ENCODE results near the gene DRG1. TPM values are rescaled to one million over a fixed set of nuclear protein-coding genes. Genes with fewer than 3 reads are reported as not detected.
"Not testable (repeated sequence)": the region's sequence is repeated elsewhere in the genome, so short reads cannot be mapped to it uniquely, and the experiment has no call there.

DRG1 gene
- total RNA-seq, 1 donor from 2014 or later = 50.9 TPM

DNA sequence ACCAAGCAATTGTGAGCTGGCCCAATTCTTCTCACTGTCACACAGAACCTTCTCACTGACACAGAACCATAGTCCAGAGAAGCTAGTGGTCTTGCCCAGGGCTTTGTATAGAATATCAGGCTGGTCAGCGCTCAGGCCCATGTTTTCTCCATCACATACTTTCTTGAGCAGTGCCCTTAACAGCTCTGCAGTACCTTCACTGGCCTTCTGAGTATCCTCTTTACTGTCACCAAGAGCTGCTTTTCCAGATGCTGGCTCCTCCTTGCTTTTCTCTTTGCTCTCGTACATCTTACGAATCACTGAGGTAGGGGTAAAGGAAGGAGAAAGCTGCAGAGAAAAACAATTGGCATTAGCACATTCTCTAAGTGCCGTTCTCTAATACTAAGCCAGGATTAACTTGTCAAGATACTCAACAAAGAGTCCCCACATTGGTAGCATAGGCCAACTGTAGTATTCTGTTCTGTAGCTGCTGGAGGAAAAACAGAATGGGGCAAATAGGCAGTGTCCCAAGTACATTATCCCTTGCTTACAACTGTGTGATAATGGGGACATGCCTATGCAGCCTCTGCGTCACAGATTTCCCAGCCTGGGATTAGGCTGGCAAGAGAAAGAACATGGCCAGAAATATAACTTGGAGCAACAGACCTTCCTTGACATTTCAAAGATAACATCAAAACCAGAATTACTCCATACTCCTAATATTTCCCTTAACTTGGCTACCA lies 43.5 kb downstream of the DRG1 start:
- no peak for DNase-seq (ENCODE audit: low spot score)

DNA sequence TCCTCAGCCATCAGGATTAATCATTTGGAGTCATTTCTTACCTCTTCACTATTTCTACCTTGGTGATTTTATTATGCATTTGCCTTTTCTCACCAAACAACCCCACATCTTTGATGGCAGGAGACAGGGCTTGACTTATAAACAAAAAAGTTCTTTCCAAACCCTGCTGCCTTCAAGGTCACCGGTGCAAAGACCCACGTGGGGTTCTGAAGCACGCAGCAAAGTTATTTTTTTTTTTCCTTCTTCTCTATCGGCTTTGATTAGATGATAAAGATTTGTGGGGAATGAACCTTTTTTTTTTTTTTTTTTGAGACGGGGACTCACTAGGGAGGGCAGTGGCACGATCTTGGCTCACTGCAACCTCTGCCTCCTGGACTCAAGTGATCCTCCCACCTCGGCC lies 44.1 kb downstream of the DRG1 start:
- DNase-seq (ENCODE audit: low spot score) = no peak

DNA sequence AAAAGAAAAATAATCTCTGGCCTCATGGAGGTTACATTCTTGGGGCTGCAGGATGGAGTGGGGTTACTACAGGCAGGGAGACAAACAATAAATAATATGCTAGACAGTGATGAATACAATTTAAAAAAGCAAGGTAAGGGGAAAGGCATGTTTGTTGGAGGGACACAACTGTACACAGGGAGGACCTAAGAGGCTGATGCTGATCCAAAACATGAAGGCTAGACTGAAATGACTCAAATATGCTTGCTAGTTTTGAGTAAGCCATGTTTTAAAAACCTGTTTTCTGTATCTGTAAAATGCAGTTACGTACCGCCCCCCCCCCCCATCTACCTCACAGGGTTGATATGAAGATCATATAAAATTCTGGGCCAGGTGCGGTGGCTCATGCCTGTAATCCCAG lies 46.2 kb downstream of the DRG1 start:
- no peak for DNase-seq (ENCODE audit: low spot score)

- DNase-seq (ENCODE audit: low spot score) = no peak
Measured at GRCh38 chr22:31446208-31446607, 46.8 kb downstream of the DRG1 start.

GRCh38 chr22:31446767-31447166 lies 47.4 kb downstream of the DRG1 start:
- DNase-seq (ENCODE audit: low spot score) = no peak

DNA sequence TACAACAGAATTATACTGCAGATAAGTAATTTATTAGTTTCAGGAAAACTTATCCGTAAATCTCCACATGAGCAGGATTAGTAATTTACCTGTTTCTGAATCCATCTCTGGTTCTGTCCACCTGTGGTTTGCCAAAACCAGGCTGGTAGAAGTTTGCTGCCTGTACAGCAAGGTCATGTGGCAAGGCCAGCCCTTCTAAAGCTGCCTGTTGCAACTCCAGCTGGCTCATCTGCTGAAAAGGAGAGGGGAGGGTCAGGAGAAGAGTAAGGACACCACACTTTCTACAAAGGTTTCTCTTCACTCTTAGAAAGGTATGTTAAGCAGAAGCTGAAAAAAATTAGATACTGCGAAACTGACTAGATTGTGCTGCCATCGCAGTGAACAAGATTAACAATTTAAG lies 47.9 kb downstream of the DRG1 start:
- DNase-seq (ENCODE audit: low spot score) = no peak

- DNase-seq (ENCODE audit: low spot score) = no peak
Measured at GRCh38 chr22:31448382-31448781, 49.0 kb downstream of the DRG1 start.

- DNase-seq (ENCODE audit: low spot score) = no peak
Measured at GRCh38 chr22:31449506-31449905, 50.1 kb downstream of the DRG1 start.

GRCh38 chr22:31451709-31452571 lies 52.5 kb downstream of the DRG1 start:
- DNase-seq (ENCODE audit: low spot score) = no peak

DNA sequence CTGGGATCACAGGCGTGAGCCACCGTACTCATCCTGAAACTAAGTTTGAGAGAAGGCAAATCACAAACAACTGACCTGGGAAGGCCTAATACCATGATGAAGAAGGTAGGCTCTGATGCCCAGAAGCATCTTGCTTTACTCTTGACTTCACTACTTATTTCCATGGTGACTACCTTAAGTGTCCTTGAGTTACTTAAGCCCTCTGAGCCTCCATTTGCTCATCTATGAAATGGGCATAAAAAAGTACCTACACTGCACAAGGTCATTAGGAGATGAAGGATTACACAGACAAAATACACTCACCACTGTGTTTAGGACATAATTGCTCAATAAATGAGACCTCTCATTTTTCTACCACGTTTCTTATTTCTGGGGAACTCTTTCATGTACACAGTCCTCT lies 62.3 kb downstream of the DRG1 start:
- no peak for DNase-seq (ENCODE audit: low spot score)

- DNase-seq (ENCODE audit: low spot score) = no peak
Measured at GRCh38 chr22:31465307-31465706, 65.9 kb downstream of the DRG1 start.

DNA sequence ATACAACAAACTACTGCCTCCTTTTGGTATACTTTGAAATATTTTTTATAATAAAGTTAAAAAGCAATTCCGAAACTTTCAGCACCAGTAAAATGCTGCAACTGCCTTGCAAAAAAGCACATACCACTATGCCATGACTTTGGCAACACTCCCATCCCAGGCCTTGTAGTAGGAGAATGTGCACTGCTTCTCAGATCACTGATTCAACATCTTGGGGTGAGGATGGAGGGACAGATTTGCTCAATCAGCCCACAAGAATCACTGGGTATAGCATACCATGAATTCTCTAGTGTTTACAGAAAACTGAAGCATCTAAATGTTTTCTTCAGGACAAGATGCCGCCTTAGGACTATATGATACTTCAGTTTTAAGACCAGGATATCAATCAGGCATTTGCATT lies 75.3 kb downstream of the DRG1 start:
- no peak for DNase-seq (ENCODE audit: low spot score)

- no peak for DNase-seq (ENCODE audit: low spot score)
Measured at GRCh38 chr22:31475800-31476199, 76.4 kb downstream of the DRG1 start.

DNA sequence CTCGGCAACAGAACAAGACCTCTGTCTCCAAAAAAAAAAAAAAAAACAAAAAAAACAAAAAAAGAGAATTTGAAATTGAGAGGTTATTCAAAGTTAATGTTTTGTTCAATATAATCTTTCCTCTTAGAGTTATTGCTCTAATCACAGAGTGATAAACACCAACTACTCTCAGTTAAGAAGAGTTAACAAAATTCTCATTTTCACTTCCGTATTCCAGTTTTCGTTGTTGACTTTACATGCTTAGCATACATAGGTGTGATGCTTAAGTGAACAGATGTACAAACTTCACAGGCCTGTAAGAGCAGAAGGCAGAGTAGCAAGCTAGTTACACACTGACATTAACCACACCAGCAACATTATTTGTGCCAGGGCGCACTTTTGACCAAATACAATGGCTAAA lies 77.9 kb downstream of the DRG1 start:
- DNase-seq (ENCODE audit: low spot score) = no peak

GRCh38 chr22:31481129-31481528 lies 81.7 kb downstream of the DRG1 start:
- DNase-seq (ENCODE audit: low spot score) = no peak

DNA sequence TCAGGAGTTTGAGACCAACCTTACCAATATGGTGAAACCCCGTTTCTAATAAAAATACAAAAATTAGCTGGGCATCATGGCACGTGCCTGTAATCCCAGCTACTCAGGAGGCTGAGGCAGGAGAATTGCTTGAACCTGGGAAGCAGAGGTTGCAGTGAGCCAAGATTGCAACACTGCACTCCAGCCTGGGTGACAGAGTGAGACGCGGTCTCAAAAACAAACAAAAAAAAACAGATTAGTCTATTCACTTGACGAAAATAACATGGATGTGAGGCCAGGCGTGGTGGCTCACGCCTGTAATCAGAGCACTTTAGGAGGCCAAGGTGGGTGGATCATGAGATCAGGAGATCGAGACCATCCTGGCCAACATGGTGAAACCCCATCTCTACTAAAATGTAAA lies 83.1 kb downstream of the DRG1 start:
- not testable (repeated sequence) for DNase-seq (ENCODE audit: low spot score)

Other genes with a start within 250 kb of the DRG1 start
- gene RNF185, start 239.4 kb upstream of the DRG1 start, total RNA-seq = 34.1 TPM
- gene LIMK2, start 187.3 kb upstream of the DRG1 start, total RNA-seq = 85.4 TPM
- gene PIK3IP1, start 107.1 kb upstream of the DRG1 start, total RNA-seq = 57.8 TPM
- gene PATZ1, start 53.3 kb upstream of the DRG1 start, total RNA-seq = 58.5 TPM
- gene EIF4ENIF1, start 90.2 kb downstream of the DRG1 start, total RNA-seq = 45.7 TPM
- 76.9 TPM for gene SFI1, start 96.9 kb downstream of the DRG1 start, total RNA-seq

Data from ureter (tissue), 1 donor.